GM19455 (cell line): ENCODE data around the gene COA7.
"Not testable (repeated sequence)": the region's sequence is repeated elsewhere in the genome, so short reads cannot be mapped to it uniquely, and the experiment has no call there.

Source experiments
- ATAC-seq: cut with Tn5 transposase; IDR thresholded peaks from one replicate; pipeline ENCODE4 v1.9.1; 2021; ENCODE audit not compliant: unreplicated experiment

The COA7 gene

DNA sequence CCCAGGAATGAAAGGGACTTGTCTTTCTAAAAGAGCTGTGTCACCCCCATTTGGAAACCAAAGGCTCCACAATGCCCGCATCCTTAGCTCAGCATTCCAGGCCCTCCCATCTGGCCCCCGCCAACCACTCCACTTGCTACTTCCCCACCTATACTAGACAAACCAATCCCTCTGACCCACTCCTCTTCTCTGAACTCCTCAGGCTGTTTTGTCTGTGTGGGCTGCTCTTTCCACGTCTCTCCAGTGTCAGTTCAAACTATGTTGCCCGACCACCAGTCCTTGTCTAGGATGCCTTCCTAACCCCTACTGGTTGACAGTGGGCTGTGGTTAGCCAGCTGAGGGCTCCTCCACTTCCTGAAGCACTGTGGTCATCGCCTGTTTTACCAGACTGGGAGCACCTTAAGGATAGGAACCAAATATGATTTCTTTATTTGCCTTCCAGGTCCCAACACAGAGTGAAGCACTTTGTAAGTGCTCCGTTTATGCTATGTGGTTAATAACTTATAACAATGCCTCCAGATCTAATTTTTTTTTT, 8.1 kb upstream of the COA7 start:
- no peak for ATAC-seq

DNA sequence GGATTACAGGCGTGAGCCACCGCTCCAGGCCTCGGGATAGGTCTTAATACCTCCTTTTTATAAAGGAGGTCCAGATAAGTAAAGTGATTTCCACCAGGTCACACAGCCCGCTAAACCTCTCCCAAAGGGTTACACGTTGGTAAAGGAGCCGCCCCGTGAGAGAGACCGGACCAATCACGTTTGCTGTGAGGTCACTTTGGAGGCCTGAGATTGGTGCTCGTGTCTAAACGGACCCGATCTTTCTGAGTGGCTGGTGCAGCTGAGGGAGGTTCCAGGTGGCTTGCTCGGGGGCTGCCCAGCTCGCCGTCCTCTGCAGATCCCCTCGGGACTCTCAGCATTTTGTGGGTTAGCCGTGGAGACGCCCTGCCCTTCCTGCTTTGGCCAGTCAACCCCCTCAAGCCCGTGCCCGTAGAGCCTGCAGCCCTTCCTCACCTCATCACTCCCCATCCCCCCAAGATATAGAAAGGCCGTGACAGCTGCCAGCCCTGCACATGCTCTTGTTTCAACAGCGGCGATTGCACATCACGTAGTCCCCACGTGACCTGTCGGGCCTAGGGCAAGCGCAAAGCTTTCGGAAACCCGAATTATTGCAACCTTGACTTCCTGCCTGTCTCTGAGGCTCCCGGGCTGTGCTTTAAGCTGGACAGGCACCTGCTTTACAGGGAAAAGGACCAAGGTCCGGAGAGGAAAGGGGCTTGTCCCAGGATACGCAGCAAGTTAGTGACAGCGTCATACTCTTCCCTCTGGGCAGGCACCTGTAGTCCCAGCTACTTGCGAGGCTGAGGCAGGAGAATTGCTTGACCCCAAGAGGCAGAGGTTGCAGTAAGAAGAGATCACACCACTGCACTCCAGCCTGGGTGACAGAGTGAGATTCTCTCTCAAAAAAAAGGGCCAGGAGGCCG, 5.0 kb upstream of the COA7 start:
- ATAC-seq, result peak; percentile 89

DNA sequence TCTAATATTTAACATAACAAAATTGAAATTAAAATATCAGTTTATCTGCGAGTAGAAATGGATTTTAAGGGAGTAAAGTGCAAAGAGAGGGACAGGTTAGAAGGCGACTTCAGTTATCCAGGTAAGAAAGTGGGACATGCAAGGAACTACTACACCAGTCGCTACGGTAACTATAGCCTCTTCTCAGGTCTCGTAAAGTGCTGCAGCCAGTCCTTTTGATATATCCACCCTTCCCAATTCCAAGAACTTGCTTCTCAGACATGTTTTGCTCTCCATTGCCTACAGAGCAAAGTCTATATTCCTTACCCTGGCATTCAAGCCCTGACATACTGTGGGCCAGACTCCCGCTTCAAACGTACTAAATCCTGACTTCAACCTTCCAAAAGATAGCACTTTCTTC, 2.5 kb downstream of the COA7 start:
- ATAC-seq, result no peak

DNA sequence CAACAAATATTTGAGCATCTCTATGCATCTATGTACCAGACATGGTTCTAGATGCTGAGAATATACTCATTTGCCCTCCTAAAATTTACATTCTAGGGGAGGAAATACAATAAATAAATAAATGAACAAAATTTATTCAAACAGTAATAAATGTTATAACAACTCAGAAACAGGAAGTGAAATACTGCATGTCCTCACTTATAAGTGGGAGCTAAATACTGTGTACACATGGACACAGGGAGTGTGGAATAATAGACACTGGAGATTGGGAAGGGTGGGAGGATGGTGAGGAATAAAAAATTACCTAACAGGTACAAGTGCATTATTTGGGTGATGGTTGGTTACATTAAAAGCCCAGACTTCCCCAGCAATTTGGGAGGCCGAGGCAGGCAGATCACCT, 4.3 kb downstream of the COA7 start:
- no peak for ATAC-seq

DNA sequence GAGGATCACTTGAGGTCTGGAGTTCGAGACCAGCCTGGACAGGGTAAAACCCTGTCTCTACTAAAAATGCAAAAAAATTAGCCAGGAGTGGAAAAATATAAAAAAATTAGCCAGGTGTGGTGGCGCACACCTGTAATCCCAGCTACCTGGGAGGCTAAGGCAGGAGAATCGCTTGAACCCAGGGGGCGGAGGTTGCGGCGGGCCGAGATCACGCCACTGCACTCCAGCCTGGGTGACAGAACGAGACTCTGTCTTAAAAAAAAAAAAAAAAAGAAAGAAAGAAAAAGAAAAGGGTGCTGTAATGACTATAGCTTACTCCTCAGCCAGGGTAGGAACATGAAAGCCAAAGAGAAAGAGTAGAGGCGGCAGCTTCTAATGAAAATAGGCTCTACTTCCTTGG, 4.8 kb downstream of the COA7 start:
- not testable (repeated sequence) for ATAC-seq

- no peak for ATAC-seq
Measured at GRCh38 chr1:52692697-52693096, 5.5 kb downstream of the COA7 start.

DNA sequence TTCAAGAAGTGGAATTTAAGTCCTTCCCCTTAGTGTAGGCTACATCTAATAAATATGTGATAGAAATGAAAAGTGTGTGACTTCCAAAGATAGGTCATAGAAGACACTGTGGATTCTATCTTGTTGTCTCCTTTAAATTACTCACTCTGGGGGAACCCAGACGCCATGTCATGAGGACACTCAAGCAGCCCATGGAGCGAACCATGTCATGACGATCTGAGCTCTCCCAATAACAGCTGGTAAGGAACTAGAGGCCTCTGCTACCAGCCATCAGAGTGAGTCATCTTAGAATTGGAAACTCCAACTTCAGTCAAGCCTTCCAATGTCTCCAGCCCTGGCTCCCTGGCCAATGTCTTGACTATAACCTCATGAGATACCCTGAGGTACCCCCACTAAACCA, 6.3 kb downstream of the COA7 start:
- ATAC-seq, result no peak

- ATAC-seq, result no peak
Measured at GRCh38 chr1:52686830-52687229, 11.3 kb downstream of the COA7 start.

- ATAC-seq, result peak; percentile 75
Measured at GRCh38 chr1:52686261-52686751, 11.8 kb downstream of the COA7 start.

GRCh38 chr1:52684545-52684944, 13.6 kb downstream of the COA7 start:
- no peak for ATAC-seq

DNA sequence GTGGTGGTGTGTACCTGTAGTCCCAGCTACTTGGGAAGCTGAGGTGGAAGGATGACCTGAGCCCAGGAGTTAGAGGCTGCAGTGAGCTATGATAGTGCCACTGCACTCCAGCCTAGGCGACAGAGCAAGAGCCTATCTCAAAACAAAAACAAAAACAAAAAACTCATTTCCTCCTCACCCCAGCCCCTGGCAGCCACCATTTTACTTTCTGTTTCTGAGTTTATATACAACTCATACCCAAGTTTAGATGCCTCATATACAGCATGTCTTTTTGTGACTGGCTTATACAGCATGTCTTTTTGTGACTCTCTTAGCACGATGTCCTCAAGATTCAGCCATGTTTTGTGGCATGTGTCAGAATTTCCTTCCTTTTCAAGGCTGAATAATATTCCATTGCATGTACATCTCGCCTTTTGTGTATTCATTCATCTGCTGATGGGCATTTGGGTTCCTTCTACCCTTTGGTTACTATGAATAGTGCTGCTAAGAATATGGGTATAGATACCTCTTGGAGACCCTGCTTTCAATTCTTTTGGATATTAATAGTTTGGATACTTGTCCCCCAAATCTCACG, 14.7 kb downstream of the COA7 start:
- no peak for ATAC-seq

DNA sequence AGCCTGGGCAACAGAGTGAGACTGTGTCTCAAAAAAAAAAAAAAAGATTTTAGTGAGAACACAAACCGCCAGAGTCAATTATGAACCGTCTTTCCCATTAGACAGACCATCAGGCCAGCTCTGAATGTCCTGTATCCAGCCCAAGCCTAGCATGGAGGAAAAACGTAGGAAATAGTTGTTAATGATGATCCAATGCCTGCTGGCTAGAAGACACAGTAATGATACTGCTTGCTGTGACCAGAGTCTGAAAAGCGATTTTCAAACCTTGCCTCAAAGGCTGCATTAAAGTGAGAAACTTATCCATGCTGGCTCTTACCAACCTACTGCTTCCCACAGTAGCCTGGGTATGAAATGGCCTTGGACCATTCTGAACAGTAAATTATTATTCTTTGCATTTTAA, 17.0 kb downstream of the COA7 start:
- ATAC-seq, result no peak

DNA sequence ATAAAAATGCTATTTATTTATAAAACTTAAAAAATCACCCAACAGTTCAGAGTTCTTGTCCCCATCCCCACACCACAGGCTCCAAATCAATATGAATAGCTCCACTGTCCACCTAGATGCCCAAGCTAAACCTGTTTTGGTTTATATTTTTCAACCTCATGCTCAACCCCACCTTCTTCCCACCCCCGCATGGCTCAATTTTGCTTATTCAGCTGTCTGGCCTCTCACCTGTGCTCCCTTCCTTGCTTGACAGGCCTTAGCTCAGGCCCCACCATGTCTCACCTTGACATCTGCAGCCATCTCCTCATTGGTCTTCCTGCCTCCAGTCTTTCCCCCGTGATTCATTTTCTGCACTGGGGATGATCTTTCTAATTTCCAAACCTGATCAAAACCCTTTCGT, 17.8 kb downstream of the COA7 start:
- ATAC-seq, result no peak

DNA sequence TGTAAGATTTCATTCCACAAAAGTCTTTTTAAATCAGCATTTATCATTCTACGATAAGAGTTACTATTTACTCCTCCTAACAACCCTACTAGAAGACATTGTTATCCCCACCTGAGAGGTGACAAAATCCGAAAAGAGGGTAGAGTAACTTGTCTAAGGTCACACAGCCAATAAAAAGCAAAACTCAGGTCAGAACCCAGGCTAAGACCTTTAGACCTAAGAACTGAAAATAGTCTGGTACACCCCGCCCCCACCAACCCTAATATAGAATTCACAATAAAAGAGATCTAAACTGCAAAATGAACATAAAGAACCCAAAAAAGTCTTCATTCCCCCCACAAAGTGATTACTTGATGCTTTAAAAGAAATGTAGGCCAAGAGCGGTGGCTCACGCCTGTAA, 18.6 kb downstream of the COA7 start:
- ATAC-seq, result no peak

GRCh38 chr1:52679048-52679447, 19.1 kb downstream of the COA7 start:
- ATAC-seq, result no peak

GRCh38 chr1:52677076-52677806, 20.9 kb downstream of the COA7 start:
- no peak for ATAC-seq

DNA sequence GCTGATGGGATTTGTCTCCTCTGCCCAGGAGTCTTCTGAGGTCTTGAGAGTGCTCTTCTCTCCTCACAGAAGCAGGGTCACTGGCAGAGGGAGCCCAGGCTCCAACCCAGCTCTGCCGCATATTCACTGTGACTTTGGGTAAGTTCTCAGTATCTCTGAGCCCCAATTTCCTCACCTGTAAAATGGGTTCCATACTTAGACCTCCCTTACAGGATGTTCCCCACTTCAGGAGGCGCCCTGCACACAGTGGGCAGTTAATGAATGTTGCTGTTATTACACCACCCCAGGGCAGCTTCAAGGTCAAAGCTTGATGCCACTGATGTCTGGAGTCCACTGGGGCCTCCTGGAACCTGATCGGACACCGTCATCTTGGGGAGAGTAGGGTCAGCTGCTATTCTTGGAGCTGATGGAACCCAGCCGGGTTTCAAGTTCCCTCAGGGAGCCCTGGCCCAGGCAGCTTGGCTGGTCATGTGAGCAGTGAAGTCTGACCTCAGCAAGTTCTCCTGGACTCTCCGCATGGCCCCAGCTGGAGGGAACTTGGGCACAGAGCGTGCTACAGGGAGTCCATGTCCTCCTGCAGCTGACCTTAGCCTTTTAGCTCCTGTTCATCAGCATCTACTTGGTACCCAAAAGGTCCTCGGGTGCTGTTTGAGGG, 21.8 kb downstream of the COA7 start:
- no peak for ATAC-seq

DNA sequence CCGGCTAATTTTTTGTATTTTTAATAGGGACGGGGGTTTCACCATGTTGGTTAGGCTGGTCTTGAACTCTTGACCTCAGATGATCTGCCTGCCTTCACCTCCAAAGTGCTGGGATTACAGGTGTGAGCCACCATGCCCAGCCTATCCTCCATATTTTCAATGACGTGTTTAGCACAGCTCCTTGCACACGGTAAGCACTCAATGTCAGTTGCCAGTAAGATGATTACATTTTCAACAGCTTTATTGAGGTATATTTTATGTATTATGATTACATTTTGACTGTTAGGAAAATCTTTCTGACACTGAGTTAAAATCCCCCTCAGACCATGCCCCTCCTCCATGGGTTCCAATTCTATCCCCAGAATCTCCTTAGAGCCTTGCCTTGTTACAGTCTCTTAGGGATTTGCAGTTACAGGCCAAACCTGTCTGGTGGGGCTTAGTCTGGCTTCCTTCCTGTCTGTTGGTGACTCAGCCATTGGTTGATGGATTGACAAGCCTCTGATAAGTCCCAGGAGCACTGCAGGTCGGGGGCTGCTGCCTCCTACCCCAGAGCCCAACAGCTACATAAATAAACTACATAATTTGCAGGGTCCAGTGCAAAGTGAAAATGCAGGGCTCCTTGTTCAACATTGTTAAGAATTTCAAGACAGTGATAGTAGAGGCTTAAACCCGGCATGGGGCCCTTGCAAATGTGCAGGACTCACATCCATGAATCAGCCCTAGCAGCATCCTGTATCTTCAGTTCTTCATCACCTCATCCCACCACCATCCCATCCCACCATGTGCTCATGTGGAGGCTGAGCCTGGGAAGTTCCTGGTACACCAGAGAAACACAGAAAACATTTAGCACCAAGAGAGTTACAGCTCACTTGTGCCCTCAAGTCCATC, 23.4 kb downstream of the COA7 start:
- ATAC-seq, result no peak

- no peak for ATAC-seq
Measured at GRCh38 chr1:52673513-52673912, 24.6 kb downstream of the COA7 start.

DNA sequence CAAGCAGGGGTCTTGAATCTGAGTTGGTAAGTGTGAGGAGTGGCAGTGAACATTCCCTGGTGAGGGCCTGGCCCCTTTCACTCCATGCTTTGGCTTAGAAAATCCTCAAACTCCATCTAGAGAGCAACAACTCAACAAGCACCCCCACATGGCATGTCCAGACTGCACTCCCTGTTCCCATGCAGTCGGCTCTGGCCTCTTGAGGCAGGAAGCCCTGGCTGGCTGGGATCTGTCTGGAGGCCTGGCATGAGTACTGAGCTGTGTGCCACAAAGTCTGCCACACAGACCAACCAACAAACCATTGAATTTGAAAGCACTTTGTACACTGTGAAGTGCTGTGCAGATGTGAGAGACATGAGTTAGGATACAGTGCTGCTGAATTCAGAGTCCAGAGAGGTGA, 25.2 kb downstream of the COA7 start:
- ATAC-seq, result no peak
